Stimulated activated CD4-positive, alpha-beta T cell treated with anti-CD3 and anti-CD28 coated beads, TNF-alpha, amount 100 ng/mL, for 4 hours (primary cell): Measurements from ENCODE around the gene ITGB1.
A peak's percentile ranks its signal among the peaks of the same experiment; 100 is the strongest.
"Not testable (repeated sequence)": the region's sequence is repeated elsewhere in the genome, so short reads cannot be mapped to it uniquely, and the experiment has no call there.

Experiments used
- DNase-seq, 3 experiments: peaks; one replicate each; pipeline ENCODE4 v3.0.0-alpha.2; 2020; ENCODE audit warnings: low read depth in 3 of 3

The ITGB1 gene

GRCh38 chr10:32980558-32981468 is 22.8 kb upstream of the ITGB1 start:
- peak; percentile 57 to 73 (median 71) for DNase-seq

- DNase-seq, result no peak
Measured at GRCh38 chr10:32980242-32980557, 22.2 kb upstream of the ITGB1 start.

- not testable (repeated sequence) for DNase-seq
Measured at GRCh38 chr10:32979719-32980118, 21.7 kb upstream of the ITGB1 start.

- no peak for DNase-seq
Measured at GRCh38 chr10:32979041-32979440, 21.0 kb upstream of the ITGB1 start.

- not testable (repeated sequence) for DNase-seq
Measured at GRCh38 chr10:32977846-32978809, 20.1 kb upstream of the ITGB1 start.

GRCh38 chr10:32976338-32976737 is 18.3 kb upstream of the ITGB1 start:
- DNase-seq, result no peak

GRCh38 chr10:32972929-32973328 is 14.9 kb upstream of the ITGB1 start:
- DNase-seq, result no peak

- no peak for DNase-seq
Measured at GRCh38 chr10:32972460-32972859, 14.4 kb upstream of the ITGB1 start.

GRCh38 chr10:32971536-32972091 is 13.6 kb upstream of the ITGB1 start:
- no peak for DNase-seq

GRCh38 chr10:32970910-32971309 is 12.9 kb upstream of the ITGB1 start:
- DNase-seq, result no peak

GRCh38 chr10:32964270-32964669 is 6.2 kb upstream of the ITGB1 start:
- DNase-seq, result no peak

GRCh38 chr10:32963096-32963495 is 5.1 kb upstream of the ITGB1 start:
- no peak for DNase-seq

- no peak for DNase-seq
Measured at GRCh38 chr10:32962521-32962920, 4.5 kb upstream of the ITGB1 start.

- no peak for DNase-seq
Measured at GRCh38 chr10:32961895-32962369, 3.9 kb upstream of the ITGB1 start.

- DNase-seq, result no peak
Measured at GRCh38 chr10:32961343-32961894, 3.4 kb upstream of the ITGB1 start.

- no peak for DNase-seq
Measured at GRCh38 chr10:32960022-32960421, 2.0 kb upstream of the ITGB1 start.

- no peak for DNase-seq
Measured at GRCh38 chr10:32959006-32959920, 1.2 kb upstream of the ITGB1 start.

GRCh38 chr10:32957341-32958084 is 517 bp downstream of the ITGB1 start:
- peak in 2 of 3 experiments; percentile 19 to 25 for DNase-seq

GRCh38 chr10:32956365-32957197 is 1.4 kb downstream of the ITGB1 start:
- no peak for DNase-seq
